ENCODE data around the gene EXOG.

Gene EXOG

GRCh38 chr3:38549486-38549885 lies 53.3 kb downstream of the EXOG start:
- no peak for DNase-seq

DNA sequence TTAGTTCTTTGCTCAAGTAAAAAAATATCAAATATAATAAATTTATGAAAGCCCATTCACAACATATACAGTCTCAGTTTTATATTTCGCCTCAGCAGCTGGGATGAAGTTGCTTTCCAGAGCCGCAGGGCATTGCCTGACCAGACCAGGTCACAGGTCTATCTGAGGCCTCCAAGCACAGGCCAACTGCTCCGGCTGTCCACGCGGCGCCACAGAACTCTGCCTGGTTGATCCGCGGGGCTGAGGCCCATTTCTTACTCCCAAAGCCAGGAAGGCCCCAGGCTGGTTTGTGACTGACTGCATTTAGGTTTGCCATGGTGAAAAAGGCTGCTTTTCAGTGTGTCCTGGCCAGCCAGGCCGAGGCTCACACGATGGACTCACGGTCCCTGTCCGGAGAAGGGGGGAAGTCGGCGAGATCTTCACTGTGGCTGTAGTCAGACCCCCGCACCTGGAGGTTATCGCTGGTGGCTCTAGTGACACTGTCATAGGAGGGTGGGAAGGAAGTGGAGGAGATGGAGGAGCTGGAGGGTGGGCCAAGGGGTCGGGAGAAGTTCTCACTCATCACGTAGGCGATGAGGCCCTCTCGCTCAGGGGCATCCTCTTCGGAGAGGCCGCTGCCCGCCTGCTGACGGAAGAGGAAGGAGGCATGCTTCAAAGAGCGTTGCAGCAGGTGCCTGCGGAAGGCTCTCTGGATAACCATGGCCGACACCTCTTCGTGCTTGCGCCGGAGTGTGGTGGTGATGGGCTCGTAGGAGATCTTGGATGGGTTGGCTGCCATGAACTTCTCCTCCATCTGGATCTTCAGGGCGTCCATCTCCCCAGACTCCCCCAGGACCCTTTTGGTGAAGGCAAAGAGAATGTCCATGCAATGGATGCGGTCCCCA lies 54.1 kb downstream of the EXOG start:
- DNase-seq: no peak

- DNase-seq: no peak
Measured at GRCh38 chr3:38551026-38551832, 55.1 kb downstream of the EXOG start.

DNA sequence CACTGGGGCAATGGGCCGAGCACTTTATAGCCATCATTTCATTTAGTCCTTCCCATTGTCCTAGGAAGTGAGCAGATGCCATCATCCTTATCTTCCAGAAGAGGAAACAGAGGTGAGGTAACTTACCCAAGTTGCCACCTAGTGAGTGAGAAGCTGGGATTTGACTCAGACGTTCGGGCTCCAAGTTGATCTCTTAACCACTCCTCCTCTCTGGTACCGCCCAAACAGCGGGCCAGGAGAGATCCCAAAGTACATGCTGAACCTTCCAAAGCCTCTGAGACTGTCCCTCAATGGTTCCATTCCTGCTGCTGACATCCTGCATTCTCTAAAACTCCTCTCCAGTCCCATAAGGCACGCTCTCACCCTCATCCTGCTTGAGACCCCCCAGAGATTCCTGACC lies 56.2 kb downstream of the EXOG start:
- DNase-seq: no peak

GRCh38 chr3:38553071-38553470 lies 56.9 kb downstream of the EXOG start:
- DNase-seq: no peak

DNA sequence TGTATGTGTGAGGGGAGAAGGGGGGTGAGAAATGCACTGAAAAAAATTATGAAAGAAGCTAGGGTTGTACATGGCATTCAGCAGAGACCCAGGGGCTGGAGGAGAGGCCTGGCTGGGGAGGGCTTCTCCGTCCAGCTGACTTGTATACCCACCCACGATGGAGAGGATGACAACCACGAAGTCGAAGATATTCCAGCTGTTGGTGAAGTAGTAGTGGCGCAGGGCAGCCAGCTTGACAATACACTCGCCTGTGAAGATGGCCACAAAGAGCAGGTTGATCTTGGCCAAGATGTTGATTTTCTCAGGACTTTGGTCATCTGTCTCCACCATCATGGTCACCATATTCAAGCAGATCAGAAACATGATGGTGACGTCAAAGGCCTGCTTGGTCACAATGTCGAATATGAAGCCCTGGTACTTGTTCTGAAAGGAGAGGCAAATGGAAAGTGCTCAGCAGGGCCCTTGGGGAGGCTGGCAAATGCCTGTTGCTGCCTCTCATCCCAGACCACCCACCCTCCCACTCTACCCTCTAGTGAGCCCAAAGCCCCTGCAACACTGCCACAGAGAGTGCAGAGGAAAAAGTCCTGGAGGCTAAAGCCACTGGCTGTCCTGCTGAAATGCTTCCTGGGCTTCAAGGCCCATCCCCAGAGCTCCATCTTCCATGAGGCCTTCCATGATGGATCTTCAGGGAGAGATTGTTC lies 58.1 kb downstream of the EXOG start:
- DNase-seq: no peak

GRCh38 chr3:38555149-38555840 lies 59.2 kb downstream of the EXOG start:
- DNase-seq: no peak

DNA sequence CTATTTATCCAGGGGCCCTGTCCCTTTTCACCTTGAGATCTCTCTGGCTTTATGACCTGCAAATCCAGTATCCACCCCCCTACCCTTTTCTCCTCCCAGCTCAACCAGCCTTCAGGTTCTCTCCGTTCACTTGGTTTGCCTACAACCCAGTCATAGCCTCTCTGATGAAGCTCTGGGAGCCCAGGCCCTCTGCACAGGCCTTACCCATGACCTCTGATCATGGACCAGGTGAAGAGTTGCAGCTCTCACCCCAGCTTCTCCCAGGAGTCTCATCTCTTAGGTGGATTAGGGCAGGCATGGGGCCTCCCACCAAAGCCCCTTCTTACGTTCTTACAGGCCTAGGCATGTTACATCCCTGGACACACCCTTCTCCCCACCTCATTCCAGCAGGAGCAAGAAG lies 59.8 kb downstream of the EXOG start:
- DNase-seq: no peak

GRCh38 chr3:38556640-38557358 lies 60.7 kb downstream of the EXOG start:
- DNase-seq: no peak

- no peak for DNase-seq
Measured at GRCh38 chr3:38558864-38559263, 62.7 kb downstream of the EXOG start.

DNA sequence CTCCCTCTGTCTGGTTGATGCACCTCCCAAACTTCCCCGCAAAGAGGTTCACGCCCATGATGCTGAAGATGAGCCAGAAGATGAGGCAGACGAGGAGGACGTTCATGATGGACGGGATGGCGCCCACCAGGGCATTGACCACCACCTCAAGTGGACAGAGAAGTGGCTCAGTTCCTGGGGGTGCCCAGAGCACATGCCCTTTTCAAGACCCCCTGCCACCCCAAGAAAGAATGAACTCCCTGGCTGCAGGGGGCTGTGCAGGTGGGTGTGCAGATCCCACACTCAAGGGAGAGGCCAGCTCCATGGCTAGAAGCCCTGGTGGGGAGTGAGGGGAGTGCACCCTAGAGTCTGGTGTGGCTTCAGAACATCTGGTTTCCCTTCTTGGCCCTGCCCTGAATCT lies 64.1 kb downstream of the EXOG start:
- DNase-seq: no peak

- no peak for DNase-seq
Measured at GRCh38 chr3:38560996-38561717, 65.0 kb downstream of the EXOG start.

DNA sequence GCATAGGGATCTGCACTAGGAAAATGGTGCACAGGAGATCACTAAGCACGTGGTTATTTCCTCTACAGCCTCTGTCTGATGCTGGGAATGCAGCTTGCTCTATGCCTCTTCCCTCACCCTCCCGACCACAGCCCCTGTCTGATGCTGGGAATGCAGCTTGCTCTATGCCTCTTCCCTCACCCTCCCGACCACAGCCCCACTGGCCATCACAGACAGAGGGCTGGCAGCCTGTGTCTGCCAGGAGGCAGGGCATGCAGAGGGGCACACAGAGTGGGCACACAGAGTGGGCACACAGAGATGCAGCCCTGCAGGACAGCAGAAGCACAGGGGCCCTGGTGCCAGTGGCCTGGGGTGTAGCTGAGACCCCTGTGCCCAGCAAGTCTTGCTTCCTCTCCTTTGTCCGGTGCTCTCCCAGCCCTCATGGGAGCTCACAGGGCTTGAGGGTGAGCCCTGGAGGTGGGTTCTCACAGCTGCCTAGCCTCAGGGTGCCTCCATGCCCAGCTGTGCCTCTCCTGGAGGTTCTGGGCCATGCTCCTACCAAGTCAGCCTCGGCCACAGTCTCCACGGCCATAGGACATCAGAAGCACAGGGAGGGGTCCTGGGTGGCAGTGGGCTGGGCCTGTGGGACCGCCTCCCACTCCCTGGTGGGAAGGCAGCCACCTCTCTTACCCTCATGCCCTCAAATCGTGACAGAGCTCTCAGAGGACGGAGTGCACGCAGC lies 65.8 kb downstream of the EXOG start:
- no peak for DNase-seq

GRCh38 chr3:38562467-38562925 lies 66.4 kb downstream of the EXOG start:
- DNase-seq: no peak

GRCh38 chr3:38563070-38563885 lies 67.1 kb downstream of the EXOG start:
- DNase-seq: no peak

DNA sequence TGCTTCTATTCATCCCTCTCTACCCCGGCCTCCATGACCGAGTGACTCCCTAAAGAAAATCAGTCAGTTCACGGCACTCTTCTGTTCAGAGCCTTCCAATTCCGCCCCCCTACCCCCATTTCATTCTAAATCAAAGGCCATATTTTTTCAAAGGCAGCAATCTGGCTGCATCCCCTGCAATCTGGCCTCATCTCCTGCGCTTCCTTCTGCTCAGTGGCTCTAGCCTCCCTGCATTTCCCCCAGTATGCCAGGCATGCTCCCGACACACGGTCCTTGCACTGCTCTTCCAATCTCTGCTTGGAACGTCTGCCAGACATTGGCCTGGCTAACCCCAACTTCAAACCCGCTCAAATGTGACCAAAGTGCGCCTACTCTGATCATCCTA lies 67.7 kb downstream of the EXOG start:
- no peak for DNase-seq

DNA sequence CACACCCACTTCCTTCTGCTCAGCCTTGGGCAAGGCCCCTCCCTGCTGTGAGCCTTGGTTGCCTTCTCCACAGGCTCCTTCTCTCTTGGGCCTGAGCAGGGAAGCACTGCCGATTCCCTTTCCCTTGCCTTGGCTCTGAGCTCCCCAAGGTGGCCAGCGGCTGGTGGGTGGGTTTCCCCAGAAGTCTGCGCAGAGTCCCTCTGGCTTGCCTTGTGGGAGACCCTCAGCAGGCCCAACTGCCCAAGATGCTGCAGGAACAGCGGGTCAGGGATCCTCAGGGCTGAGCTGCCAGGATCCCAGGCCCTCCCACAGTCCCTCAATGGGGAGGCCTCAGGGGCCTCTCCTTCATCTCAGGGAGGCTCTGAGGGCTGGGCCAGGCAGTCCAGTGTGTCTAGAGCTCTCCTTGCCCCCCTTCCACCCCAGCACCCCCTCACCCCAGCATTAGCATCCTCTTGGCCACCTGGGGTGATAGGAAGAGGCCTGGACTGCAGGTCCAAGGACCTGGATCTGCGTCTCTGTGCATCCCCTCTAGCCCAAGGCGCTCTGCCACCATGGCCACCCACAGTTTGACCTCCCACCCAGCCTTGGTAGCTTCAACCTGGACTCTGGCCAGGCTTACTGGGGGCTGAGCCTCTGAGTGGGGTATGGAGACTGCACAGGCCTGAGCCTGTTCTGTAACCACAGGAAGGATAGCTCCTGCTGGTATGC lies 68.6 kb downstream of the EXOG start:
- no peak for DNase-seq

DNA sequence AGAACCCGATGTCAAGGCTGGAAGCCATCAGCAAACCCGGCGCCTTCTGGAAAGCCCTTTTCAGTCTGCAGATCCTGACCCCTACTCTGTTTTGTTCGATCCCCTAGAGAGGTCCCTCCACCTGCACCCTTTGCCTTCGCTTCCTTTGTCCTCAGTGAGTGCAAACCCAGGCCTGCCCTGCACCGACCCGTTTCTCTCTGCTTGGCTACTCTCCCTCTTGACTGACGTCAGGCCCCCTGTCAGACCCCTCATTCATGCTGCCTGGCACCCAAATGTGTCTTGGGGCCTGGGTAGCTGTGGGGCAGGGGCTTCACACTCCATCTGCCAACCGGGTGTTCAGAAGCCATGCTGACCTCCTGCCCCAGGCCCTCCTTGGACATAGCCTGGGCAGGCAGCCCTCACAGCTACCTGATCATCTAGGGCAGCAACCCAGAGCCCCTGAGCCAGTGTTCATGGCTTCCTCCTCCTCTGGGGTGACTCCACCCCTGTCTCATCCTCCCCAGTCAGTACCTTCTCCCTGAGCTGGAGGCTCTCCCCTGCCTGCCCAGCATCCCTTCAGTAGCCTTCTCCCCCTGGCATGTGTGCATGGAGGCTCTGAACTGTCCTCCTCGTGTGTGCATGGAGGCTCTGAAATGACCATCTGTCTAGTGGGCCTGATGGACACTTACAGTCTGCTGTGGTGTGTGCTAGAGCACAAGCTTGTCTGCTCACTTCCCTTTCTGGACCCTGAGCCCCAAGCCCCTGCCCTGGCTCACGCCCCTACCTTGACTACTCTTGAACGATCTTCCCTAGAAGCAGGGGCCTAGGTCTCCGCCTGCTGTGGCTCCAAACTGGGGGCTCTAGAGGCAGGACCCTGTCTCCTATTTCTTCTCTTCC lies 69.4 kb downstream of the EXOG start:
- no peak for DNase-seq

Data from DMS79 treated with DMSO at 0.1 percent for 48 hours (cell line).